ENCODE data around the gene FERMT3.
A peak's percentile ranks its signal among the peaks of the same experiment; 100 is the strongest.
"Not testable (repeated sequence)": the region's sequence is repeated elsewhere in the genome, so short reads cannot be mapped to it uniquely, and the experiment has no call there.

Gene FERMT3

DNA sequence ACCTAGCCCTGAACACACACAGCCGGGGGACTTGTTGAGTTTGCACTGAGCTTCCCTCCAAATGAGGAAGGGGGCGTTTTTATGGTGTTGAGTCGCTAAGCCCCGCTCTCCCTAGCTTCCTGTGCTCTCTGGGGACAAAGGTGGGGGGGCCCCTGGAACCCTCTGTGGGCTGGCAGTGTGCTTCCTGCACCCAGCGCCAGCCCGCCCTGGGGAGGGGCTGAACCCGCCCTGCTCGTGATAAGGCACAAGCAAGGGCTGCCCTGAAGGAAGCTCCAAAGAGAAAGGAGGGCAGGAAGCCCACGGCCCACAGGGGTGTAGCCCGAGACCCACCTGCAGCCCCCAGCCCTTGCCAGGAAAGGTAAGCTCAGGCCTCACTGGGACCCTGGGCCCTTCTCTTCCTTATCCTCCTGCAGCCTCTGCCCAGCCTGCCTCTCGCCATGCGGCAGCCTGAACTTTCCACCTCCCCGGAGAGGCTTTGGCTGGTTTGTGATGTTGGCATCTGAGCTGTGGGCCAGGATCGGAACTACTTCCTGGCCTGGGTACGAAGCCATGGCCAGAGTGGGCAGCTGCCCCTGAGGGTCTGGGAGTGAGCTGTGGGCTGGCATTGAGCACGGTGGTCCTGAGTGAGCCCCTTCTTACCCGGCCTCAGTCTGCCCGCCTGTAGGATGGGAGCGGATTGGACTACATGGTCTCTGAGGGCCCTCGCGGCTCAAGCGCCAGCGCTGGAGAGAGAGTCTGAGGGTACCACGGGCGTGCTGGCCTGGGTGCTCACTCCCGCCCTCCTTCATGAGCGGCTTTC lies at the start of gene FERMT3:
Gene FERMT3, plus strand, starts transcription at position 265 of the 799 bp plus-strand sequence. CDS start 644 bp downstream, outside the sequence.
- no peak for DNase-seq

DNA sequence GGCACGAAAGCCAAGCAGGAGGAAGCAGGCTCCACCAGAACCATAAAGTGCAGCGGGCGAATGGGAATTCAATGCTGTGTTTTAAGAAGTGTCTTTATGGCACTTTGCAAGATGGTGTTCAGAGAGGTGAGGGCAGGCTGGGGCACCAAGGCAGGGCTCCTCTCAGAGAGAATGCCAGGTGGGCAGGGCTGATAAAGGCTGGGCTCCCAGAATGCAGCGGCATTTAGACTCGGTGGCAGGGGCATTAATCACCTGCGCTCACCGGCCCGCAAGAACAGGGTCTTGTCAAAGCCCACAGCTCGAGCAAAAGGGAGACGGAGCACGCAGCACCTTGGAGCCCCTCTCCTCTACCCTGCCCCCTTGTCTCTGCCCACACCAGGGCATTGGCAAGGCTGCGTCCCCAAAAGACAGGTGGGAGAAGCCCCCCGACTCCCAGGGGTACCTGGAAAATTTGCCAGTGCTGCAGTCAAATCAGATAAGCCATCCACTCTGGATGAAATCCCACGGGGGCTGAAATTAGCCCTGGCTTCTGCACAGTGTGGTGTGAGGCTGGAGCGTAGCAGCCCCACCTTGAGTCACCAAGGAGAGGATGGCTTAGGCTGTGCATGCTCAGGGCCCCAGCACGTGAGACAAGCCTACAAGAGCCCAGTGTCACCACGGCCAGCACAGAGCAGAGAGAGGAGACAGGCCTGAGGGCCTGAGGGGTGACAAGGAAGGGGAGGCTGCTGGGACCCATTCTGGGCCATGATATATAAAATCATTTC lies 48.7 kb upstream of the FERMT3 start:
- peak; percentile 33 for DNase-seq

DNA sequence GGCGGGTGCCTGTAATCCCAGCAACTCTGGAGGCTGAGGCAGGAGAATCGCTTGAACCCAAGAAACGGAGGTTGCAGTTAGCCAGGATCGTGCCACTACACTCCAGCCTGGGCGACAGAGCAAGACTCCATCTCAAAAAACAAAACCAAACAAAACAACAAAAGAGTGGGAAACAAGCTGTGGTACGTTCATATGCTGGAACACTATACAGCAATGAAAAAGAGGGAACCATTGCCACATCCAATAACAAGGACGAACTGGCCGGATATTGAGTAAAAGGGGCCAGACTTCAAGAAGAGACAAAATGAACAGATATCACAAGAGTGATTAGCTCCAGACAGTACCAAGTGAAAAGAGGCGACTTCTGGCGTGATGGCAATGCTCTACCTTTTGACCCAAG lies 45.5 kb upstream of the FERMT3 start:
- no peak for DNase-seq

DNA sequence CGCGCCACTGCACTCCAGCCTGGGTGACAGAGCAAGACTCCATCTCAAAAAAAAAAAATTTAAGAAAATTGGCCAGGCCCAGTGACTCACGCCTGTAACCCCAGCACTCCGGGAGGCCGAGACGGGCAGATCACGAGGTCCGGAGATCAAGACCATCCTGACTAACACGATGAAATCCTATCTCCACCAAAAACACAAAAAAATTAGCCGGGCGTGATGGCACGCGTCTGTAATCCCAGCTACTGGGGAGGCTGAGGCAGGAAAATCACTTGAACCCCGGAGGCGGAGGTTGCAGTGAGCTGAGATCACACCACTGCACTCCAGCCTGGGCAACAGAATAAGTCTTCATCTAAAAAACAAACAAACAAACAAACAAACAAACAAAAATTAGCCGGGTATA lies 43.8 kb upstream of the FERMT3 start:
- DNase-seq: not testable (repeated sequence)

DNA sequence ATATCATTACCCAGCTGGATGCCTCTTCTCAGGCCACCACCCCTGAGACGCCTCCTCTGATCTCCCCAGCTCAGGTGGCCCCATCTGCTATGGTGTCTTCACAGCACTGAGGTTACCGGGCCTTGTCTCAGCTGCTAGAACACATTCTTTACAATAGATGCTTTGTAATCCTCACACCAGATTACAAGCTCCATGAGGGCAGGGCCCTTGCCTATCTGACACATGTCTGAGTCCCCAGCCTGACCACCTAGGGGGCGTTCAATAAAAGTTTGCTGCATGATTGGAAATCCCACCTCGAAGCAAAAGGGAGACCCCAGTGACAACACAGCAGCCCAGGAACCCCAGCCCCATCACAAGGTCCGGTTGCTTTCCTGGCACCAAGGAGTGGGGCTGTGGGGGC lies 42.6 kb upstream of the FERMT3 start:
- no peak for DNase-seq

DNA sequence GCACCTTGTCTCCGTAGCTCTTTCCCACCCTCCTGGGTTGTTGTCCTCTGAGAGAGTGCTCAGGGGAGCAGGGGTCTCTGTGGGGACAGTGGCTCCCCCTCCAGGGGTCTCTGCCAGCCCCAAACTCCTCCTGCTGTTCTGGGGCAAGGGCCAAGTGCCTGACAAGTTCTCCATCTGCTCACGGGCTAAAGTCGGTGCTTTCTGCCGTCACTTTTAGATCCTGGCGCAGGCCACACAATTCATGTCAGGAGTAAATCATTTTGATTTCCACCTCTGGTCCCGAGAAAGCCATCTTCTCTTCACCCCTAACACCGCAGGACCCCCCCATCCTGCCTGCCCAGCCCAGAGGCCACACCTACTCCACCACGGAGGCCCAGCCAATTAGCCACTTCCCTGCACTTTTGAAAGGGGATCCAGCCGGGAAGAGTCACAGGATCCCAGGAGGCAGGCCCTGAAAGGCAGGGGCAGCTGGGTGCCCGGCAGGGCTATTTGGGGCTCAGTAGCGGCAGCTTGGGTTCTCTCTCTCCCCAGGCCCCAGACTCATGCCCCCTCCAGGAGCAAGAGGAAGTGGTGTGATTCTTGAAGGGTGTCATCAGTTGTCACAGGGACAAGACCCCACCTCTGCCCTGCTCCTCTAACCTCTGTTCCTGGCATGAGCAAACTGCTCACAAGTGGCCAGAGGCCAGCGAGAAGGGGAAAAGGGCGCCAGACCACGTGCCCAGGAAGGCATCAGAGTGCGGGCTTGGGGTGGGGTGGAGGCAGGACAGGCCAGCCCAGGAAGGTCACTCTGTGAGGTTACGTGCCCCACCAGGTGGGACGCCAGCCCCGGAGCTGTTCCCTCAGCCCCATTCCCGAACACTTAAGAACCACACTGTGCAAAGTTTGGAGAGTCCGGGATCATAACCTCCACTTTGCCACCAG lies 41.9 kb upstream of the FERMT3 start:
- peak; percentile 37 for DNase-seq

DNA sequence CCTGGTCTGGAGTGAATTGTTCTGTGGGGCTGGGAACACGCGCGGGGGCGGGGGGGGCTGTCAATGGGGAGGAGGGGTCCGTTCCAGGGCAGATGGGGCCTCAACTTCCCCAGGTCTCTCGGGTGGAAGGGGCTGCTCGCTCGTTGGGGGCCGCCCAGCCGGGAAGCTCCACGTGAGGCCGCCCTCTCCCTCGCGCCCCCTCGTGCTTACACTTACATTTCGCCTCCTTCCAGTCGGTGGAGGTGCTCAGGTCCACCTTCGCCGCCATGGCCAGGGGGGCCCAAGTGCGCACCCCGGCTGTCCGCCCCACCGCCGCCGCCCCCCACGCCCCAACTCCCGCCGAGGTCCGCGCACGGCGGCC lies 41.1 kb upstream of the FERMT3 start:
- peak; percentile 48 for DNase-seq

DNA sequence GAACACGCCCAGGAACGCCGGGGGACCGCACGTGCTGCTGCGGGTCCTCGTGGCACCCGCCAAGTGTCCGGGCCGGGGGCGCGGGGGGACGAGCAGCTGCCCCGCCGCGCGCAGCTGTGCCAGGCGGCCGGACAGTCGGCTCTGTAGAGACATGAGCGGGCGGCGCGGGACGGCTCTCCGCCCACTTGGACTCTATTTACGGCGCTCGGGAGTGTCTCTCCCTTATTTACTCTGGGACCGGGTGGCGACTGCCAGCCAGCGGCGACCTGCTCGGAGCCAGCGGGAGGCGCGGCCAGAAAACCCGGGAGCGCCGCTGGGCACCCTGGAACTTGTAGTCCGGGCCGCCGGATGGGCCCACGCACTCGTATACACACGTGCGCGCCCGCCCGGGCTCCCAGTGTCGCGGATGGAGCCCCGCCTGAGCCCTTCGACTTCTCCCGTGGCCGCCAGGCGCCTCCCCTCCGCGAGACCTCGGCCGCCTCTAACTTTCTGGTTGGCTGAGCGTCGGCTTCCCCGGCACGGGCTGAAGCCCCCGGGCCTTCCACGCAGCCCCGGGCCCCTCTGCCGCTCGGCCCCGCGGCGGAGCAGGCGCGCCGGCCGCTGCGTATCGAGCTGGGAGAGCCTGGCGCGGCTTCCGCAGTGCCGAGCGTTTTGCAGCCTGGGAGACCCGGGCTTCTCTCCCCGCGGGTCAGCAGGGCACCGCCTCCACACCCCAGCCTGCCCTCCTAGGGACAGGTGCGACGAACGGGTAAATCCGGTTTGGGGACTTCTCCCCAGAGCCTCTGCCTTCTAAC lies 40.5 kb upstream of the FERMT3 start, which contains the start of gene MACROD1:
Gene MACROD1, minus strand, starts transcription at position 272 of the 794 bp plus-strand sequence. Its CDS starts 119 bp downstream, at position 153.
- peak; percentile 93 for DNase-seq

DNA sequence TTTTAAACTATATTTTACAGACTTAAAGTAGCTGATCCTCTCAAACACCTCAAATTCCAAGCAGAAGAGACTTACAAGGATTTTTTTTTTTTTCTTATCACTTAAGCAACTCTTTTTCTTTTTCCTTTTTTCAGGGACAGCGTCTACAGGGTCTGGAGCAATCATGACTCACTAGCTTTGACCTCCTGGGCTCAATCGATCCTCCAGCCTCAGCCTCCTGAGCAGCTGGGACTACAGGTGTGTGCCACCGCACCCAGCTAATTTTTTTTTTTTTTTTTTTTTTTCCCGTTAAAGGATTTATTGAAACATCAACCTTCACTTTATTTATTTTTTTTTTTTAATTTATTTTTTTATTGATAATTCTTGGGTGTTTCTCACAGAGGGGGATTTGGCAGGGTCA lies 36.1 kb upstream of the FERMT3 start:
- peak; percentile 42 for DNase-seq

DNA sequence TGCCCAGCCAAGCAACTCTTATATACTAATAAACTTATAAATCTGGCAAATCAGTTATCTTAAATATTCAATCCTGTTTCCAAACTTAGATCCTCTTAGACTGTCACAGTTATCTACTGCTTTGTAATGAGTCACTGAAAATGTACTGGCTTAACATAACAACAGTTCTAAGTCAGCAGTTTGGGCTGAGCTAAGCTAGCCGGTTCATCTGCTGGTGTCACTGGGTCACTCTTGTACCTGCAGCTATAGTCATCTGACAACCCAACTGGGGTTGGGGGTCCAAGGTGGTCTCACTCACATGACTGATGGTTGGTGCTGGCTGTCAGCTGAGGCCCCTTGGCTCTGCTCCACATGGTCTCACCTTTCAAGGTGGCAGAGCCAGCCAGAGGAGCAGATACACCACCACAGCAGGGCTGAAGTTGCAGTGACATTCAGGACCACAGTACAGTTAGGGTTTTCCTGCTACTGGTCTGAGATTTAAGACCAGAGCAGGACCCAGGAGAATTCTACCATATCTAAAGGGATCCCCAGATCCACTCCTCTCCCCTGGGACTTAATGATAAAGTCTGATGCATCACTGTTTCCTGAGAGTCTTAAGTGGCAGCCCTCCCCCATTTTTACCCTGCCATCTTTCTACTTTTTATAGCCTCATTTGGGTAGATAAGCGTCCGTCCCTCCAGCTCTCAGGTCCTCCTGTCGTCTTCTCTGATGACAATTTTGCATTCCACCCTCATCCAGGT lies 32.7 kb upstream of the FERMT3 start:
- no peak for DNase-seq

DNA sequence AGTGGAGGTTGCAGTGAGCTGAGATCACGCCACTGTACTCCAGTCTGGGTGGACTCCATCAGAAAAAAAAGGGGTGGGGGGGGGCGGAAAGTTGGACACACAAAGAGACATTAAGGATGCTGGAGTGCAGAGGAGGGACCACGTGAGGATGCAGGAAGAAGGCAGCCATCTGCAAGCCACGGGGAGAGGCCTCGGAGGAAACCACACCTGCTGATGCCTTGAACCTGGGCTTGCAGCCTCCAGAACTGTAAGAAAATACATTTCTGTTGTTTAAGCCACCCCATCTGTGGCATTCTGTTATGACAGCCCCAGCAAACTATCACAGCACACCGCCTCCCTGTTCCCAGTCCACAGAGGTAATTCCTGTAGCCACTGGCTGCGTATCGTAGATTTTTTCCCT lies 29.8 kb upstream of the FERMT3 start:
- DNase-seq: no peak

DNA sequence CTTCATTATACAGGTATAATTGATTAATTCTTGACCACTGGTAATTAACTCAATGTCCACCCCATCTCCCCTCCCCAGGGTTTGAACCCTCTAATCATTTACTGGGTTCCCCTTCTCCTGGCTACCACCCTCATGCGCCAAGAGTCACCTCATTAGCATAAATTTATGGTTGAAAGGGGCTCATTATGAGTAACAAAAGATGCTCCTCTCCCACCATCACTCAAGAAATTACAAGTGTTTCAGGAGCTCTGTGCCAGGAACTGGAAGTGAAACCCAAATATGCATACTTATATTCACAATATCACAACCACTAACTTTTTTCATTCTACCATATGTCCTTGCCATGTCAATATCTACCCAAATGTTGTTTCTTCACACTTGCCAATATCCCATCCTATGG lies 28.3 kb upstream of the FERMT3 start:
- DNase-seq: no peak

DNA sequence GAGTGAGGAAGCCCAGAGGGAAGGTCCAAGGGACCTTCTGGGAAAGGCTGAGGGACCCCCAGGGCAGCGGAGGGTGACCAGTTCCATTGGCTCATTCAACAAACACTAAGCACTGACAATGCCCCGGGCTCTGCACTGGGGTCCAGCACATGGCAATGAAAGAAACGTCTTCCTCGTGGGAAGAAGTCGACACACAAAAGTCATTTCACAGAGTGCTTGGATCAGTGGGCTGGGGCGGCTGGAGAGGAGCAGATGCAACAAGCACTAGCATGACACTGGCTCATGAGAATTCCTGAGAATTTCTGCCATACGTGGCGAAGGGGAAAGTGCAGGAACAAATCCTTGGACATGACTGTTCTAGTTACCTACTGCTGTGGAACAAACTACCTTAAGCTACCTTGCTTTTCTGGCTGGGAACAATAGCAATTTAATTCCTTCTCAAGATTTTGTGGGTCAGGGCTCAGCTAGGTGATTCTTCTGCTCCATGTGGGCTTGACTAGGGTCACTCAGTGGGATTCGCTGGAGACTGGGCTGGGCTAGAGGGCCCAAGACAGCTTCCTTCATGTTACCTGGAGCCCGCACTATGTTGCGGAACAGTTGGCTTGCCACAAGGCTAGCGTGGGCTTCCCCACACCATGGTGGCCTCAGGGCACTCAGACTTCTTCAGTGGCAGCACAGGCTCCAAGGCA lies 27.4 kb upstream of the FERMT3 start:
- no peak for DNase-seq

DNA sequence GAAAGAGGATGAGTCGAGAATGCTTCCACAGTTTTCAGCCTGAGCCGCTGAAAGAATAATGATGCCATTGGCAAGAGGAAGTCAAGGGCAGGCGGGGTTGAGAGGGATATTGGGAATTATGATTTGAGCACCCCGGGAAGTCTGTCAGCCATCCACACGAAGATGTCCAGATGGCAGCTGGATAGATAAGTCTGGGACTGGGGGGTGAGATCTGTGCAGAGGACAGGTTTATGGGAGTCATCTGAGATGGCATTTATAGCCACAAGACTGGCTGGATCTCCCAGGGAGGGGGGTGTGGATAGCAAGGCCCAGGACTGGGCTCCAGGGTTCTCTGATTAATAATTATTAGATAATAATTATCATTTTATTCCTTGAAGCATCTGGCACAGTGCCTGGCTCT lies 25.6 kb upstream of the FERMT3 start:
- DNase-seq: peak; percentile 91

DNA sequence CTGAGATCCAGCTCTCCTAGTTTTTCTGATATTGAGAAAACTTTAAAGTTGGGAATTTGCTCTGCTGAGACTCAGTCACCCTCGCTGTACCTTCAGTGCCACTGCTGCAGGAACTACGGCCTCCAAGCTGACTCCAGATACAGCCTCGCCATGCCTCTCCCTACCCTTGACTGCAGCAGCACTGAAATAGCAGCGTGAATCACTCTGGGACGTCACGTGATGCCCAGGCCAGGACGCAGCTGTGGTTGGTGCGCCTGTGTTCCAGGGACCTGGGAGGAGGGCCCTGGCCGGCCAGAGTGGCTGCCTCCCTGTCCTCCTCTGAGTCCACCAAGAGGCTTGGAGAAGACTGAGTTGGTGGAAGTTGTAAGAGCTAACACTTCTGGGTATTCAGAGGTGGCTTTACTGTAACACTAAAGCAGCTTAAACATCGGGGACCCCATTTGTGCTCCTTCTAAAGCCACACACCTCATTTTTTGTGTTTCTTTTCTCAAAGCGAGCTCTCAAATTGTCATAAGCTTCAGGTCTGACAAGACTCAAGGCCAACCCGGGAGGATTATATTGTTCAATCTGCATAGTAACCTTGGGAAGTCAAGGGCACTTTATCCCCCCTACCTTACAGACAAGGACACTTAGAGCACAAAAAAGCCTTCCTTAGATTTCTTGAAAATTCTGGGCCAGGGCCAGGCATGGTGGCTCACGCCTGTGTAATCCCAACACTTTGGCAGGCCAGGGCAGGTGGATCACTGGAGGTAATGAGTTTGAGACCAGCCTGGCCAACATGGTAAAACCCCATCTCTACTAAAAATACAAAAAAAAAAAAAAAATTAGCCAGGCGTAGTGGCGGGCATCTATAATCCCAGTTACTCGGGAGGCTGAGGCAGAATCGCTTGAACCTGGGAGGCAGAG lies 24.8 kb upstream of the FERMT3 start:
- DNase-seq: peak; percentile 87

DNA sequence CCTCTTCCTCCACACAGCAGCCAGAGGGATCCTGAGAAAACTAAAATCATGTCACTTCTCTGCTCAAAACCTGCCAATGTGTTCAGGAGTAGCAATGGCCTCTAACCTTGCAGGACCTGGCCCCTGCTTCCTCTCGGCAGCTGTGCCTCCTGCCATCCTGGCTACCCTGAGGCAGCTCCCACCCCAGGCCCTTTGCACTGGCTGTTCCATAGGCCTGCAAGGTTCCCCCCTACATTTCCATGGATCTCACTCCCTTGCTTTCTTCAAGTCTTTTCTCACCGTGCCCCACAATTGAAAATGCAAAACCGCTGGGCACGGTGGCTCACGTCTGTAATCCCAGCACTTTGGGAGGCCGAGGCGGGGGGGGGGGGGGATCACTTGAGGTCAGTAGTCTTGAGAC lies 22.6 kb upstream of the FERMT3 start:
- no peak for DNase-seq

DNA sequence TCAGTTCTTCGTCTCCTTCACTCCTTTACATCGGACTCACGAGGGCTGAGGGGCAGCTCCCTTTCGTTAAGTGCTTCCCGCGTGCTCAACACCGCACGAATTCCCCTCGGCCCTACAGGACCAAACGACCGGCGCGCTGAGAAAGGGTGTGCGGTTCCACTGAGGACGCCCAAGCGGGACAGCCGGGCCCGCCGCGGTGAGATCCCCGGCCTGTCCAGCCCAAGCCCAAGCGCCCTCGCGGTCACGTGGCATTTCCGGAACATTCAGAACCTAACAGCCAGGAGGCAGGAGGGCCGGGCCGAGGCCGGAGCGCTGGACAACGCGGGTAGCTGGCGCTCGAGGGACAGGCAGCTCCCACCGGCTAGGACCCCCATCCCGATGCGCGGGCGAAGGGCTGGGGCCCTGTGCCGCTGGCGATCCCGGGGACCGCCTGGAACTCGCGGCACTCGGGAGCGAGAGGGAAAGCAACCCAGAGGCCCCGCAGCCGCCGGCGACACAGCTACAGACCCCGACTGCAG lies 21.3 kb upstream of the FERMT3 start:
- DNase-seq: peak; percentile 77

DNA sequence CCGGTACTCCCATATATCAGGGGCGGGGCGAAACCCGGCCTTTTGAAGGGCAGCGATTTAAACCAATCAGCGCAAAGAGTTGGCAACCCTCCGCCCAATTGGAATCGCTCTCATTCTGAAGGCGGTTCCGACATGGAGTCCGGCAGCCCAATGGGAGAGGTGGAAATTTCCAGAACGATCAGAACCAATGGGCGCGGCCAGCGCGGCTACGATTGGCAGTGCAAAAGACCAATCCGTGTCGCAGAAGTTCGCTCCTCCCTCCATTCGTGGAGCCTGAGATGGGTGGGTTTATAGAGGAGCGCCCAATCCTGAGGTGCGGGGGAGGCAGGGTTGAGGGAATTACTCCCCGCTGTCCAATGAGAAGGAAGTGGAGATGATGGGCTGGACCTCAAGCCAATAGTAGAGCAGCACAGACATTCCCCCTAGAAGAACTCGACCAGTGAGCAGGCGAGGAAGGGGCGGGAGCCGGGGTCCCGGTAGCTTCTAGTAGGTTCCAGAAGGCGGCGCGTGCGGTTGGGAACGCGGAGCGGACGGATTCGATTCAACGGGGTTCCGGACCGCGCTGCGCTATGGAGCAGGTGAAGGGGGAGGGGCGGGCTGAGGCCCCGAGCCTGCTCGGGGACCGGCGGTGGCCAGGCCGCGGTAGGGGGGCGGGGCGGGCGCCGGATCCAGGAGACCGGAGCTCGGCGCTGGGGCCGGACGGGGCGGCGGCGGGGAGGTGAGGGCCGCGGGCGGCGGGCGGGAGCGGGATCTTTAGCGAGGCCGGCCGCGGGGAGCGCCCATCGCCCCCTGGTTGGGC lies 20.6 kb upstream of the FERMT3 start, which contains the start of gene STIP1:
Gene STIP1, plus strand, starts transcription at position 479 of the 799 bp plus-strand sequence. Its CDS starts 91 bp downstream, at position 570.
- peak; percentile 100 for DNase-seq
